GM23338 (cell line): ENCODE data around the gene SLC16A9. TPM values are rescaled to one million over a fixed set of nuclear protein-coding genes. Genes with fewer than 3 reads are reported as not detected.

Experiments used
- ATAC-seq: fragments of 200-7000 bp; cut with Tn5 transposase; 3 replicates; pipeline ENCODE4 v1.9.1; 2020
- DNase-seq: peaks from one replicate; pipeline ENCODE4 v3.0.0-alpha.2; 2015; ENCODE audit warnings: low spot score
- H2AFZ ChIP-seq: fragments of 200-600 bp; sonication (generic); 2 replicates; pipeline ENCODE4 v1.8.0; 2016; ENCODE audit warnings: antibody characterized with exemption, mild to moderate bottlenecking, moderate library complexity
- H3F3A ChIP-seq: fragments of 200-600 bp; sonication (generic); replicated peaks from 2 replicates; pipeline ENCODE4 v1.8.0; 2017; ENCODE audit warnings: antibody characterized with exemption, mixed run types, low read depth
- H3K27ac ChIP-seq: fragments of 200-600 bp; sonication (generic); 2 replicates; pipeline ENCODE4 v1.6.1; 2016; ENCODE audit warnings: low read depth
- H3K27me3 ChIP-seq: fragments of 200-600 bp; sonication (generic); 2 replicates; pipeline ENCODE4 v1.8.0; 2016; ENCODE audit warnings: mild to moderate bottlenecking, mixed run types, moderate library complexity; ENCODE audit not compliant: insufficient read depth
- H3K36me3 ChIP-seq: fragments of 200-600 bp; sonication (generic); 2 replicates; pipeline ENCODE4 v1.8.0; 2016; ENCODE audit warnings: mild to moderate bottlenecking; ENCODE audit not compliant: insufficient read depth
- H3K4me1 ChIP-seq: fragments of 200-600 bp; sonication (generic); 2 replicates; pipeline ENCODE4 v1.8.0; 2016; ENCODE audit warnings: mild to moderate bottlenecking, moderate library complexity; ENCODE audit not compliant: insufficient read depth
- H3K4me2 ChIP-seq: fragments of 200-600 bp; sonication (generic); 2 replicates; pipeline ENCODE4 v1.7.1; 2017; ENCODE audit warnings: mixed run types
- H3K4me3 ChIP-seq: fragments of 200-600 bp; sonication (generic); 2 replicates; pipeline ENCODE4 v1.6.1; 2016; ENCODE audit warnings: mixed run types
- H3K79me2 ChIP-seq: fragments of 200-600 bp; sonication (generic); replicated peaks from 2 replicates; pipeline ENCODE4 v1.8.0; 2017; ENCODE audit warnings: mild to moderate bottlenecking; ENCODE audit not compliant: insufficient read depth
- H3K9me2 ChIP-seq: fragments of 200-600 bp; sonication (generic); 2 replicates; pipeline ENCODE4 v1.8.0; 2017; ENCODE audit not compliant: insufficient read depth
- H4K20me1 ChIP-seq: fragments of 200-600 bp; sonication (generic); replicated peaks from 2 replicates; pipeline ENCODE4 v1.8.0; 2017; ENCODE audit warnings: mild to moderate bottlenecking; ENCODE audit not compliant: insufficient read depth
- H3K27ac Mint-ChIP-seq: 2 replicates; pipeline ENCODE4 v1.8.0; 2020; ENCODE audit warnings: inconsistent platforms, mild to moderate bottlenecking, moderate library complexity, mixed read lengths
- H3K27me3 Mint-ChIP-seq: 3 replicates; pipeline ENCODE4 v1.8.0; 2022; ENCODE audit warnings: low read depth, mild to moderate bottlenecking, moderate library complexity, mixed read lengths, inconsistent platforms; ENCODE audit not compliant: insufficient read depth, poor library complexity
- H3K36me3 Mint-ChIP-seq: 3 replicates; pipeline ENCODE4 v1.8.0; 2021; ENCODE audit warnings: low read depth, mild to moderate bottlenecking, inconsistent platforms, moderate library complexity, mixed read lengths
- H3K4me1 Mint-ChIP-seq: 3 replicates; pipeline ENCODE4 v1.8.0; 2020; ENCODE audit warnings: mild to moderate bottlenecking, inconsistent platforms, mixed read lengths
- H3K4me3 Mint-ChIP-seq: 3 replicates; pipeline ENCODE4 v1.8.0; 2021; ENCODE audit warnings: moderate library complexity, mild to moderate bottlenecking, inconsistent platforms, mixed read lengths
- H3K9me3 Mint-ChIP-seq: 3 replicates; pipeline ENCODE4 v1.8.0; 2020; ENCODE audit warnings: moderate library complexity, mild to moderate bottlenecking, inconsistent platforms, mixed read lengths
- CREB1 ChIP-seq: fragments of 250-450 bp; sonication (Bioruptor Pico); IDR thresholded peaks from 2 replicates; pipeline ENCODE4 v1.5.0; 2020; ENCODE audit warnings: low read depth, mild to moderate bottlenecking, moderate library complexity
- EZH2 ChIP-seq: fragments of 200-600 bp; sonication (generic); IDR thresholded peaks from one replicate; pipeline ENCODE4 v1.8.0; 2017; ENCODE audit warnings: antibody characterized with exemption, mild to moderate bottlenecking, low read depth; ENCODE audit not compliant: unreplicated experiment
- EZH2phosphoT487 ChIP-seq: fragments of 200-600 bp; sonication (generic); IDR thresholded peaks from one replicate; pipeline ENCODE4 v1.8.1; 2018; ENCODE audit warnings: antibody characterized with exemption; ENCODE audit not compliant: unreplicated experiment
- JUNB ChIP-seq: IDR thresholded peaks from one replicate; pipeline ENCODE4 v1.6.1; 2016; ENCODE audit warnings: antibody characterized with exemption; ENCODE audit not compliant: unreplicated experiment
- NANOG ChIP-seq: IDR thresholded peaks from 2 replicates; pipeline ENCODE4 v1.6.1; 2016; ENCODE audit warnings: antibody characterized with exemption, borderline replicate concordance
- POLR2AphosphoS5 ChIP-seq: IDR thresholded peaks from 2 replicates; pipeline ENCODE4 v1.6.1; 2016; ENCODE audit warnings: antibody characterized with exemption, low read depth
- REST ChIP-seq: IDR thresholded peaks from one replicate; pipeline ENCODE4 v1.6.1; 2018; ENCODE audit warnings: antibody characterized with exemption; ENCODE audit not compliant: unreplicated experiment
- STAT1 ChIP-seq: IDR thresholded peaks from one replicate; pipeline ENCODE4 v1.6.1; 2016; ENCODE audit warnings: antibody characterized with exemption; ENCODE audit not compliant: unreplicated experiment
- ZNF331 ChIP-seq: fragments of 250-450 bp; sonication (Bioruptor Pico); IDR thresholded peaks from 2 replicates; pipeline ENCODE4 v1.5.0; 2020; ENCODE audit warnings: low read depth, mild to moderate bottlenecking, moderate library complexity
- polyA plus RNA-seq: library from polyadenylated mRNA; unstranded; fragments of >200 nt; fragmentation: Nextera tagmentation; extraction: Ambion mirVana; gene quantifications from 2 replicates; pipeline ENCODE4 v1.2.1, GENCODE V29; 2016
- total RNA-seq: library from RNA; depleted of rRNA; stranded (reverse); fragments of >200 nt; shearing (Covaris generic); gene quantifications from 2 replicates; pipeline ENCODE4 v1.2.3, GENCODE V29; 2014
- TF ChIP-seq, protein P1 (sequence below), 2 experiments: fragments of 200-600 bp in 1 of 2; sonication (generic) in 1 of 2; conservative IDR thresholded peaks; 2 replicates each; pipeline versions ENCODE4 v1.5.1 to v1.6.1; 2016 to 2017; ENCODE audit warnings: antibody characterized with exemption in 2 of 2, low read depth in 2 of 2, mild to moderate bottlenecking in 2 of 2, moderate library complexity in 1 of 2
- TF ChIP-seq, protein P2 (sequence below): IDR thresholded peaks from 2 replicates; pipeline ENCODE4 v1.6.1; 2016; ENCODE audit warnings: antibody characterized with exemption

The SLC16A9 gene
- total and polyA plus RNA-seq, 2 experiments from 2014 or later, result 6.5 to 11.4 TPM

DNA sequence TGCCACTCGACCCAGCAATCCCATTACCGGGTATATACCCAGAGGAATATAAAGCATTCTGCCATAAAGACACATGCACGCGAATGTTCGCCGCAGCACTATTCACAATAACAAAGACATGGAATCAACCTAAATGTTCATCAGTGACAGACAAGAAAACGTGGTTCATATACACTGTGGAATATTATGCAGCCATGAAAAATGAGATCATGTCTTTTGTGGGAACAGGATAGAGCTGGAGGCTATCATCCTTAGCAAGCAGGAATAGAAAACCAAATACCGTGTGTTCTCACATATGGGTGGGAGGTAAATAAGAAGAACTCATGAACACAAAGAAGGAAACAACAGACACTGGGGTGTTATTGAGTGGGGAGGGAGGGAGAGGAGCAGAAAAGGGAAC, 84.7 kb downstream of the SLC16A9 start (continued):
- TF ChIP-seq, protein P1, sequence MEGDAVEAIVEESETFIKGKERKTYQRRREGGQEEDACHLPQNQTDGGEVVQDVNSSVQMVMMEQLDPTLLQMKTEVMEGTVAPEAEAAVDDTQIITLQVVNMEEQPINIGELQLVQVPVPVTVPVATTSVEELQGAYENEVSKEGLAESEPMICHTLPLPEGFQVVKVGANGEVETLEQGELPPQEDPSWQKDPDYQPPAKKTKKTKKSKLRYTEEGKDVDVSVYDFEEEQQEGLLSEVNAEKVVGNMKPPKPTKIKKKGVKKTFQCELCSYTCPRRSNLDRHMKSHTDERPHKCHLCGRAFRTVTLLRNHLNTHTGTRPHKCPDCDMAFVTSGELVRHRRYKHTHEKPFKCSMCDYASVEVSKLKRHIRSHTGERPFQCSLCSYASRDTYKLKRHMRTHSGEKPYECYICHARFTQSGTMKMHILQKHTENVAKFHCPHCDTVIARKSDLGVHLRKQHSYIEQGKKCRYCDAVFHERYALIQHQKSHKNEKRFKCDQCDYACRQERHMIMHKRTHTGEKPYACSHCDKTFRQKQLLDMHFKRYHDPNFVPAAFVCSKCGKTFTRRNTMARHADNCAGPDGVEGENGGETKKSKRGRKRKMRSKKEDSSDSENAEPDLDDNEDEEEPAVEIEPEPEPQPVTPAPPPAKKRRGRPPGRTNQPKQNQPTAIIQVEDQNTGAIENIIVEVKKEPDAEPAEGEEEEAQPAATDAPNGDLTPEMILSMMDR (conservative IDR thresholded peaks at IDR 0.05; ENCODE audit: low read depth in 2 of 2), result no peak
- TF ChIP-seq, protein P2, sequence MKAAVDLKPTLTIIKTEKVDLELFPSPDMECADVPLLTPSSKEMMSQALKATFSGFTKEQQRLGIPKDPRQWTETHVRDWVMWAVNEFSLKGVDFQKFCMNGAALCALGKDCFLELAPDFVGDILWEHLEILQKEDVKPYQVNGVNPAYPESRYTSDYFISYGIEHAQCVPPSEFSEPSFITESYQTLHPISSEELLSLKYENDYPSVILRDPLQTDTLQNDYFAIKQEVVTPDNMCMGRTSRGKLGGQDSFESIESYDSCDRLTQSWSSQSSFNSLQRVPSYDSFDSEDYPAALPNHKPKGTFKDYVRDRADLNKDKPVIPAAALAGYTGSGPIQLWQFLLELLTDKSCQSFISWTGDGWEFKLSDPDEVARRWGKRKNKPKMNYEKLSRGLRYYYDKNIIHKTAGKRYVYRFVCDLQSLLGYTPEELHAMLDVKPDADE, result no peak
- TF ChIP-seq ZNF331 (CRISPR knock-in tag) (no peak), EZH2 (no peak), POLR2AphosphoS5 (no peak), JUNB (no peak), STAT1 (no peak), REST (no peak)

GRCh38 chr10:59624136-59624535, 85.5 kb downstream of the SLC16A9 start:
- DNase-seq, result no peak
- no peak overlapping the region for H2AFZ ChIP-seq
- no peak overlapping the region for H3K4me2 ChIP-seq
- H3K36me3 ChIP-seq, result no peaks in the 10 kb centered on the region
- Mint-ChIP-seq H3K4me1 (peaks cover 19% of the 10 kb centered on the region), H3K4me3 (no peak overlapping the region), H3K36me3 (no peaks in the 10 kb centered on the region), H3K27me3 (peaks cover 2% of the 10 kb centered on the region), H3K9me3 (no peaks in the 10 kb centered on the region), H3K27ac (no peak overlapping the region)
- ATAC-seq, result no peak
- no peaks in the 10 kb centered on the region for H3K27me3 ChIP-seq
- H3K27ac ChIP-seq, result no peak overlapping the region
- H4K20me1 ChIP-seq, result no peaks in the 10 kb centered on the region
- H3K79me2 ChIP-seq, result no peaks in the 10 kb centered on the region
- peaks cover 9% of the 10 kb centered on the region for H3K4me1 ChIP-seq
- no peak overlapping the region for H3K4me3 ChIP-seq
- no peaks in the 10 kb centered on the region for H3K9me2 ChIP-seq
- no peaks in the 10 kb centered on the region for H3F3A ChIP-seq
- no peak for TF ChIP-seq NANOG
- TF ChIP-seq JUNB, result no peak
- TF ChIP-seq ZNF331 (CRISPR knock-in tag), result no peak
- no peak for TF ChIP-seq REST
- TF ChIP-seq, protein P1 (conservative IDR thresholded peaks at IDR 0.05; ENCODE audit: low read depth in 2 of 2), result no peak
- TF ChIP-seq EZH2, result no peak
- TF ChIP-seq POLR2AphosphoS5, result no peak
- TF ChIP-seq CREB1 (CRISPR knock-in tag), result no peak
- TF ChIP-seq STAT1, result no peak
- TF ChIP-seq, protein P2, result no peak
- no peak for TF ChIP-seq EZH2phosphoT487
